Left ventricle myocardium superior (tissue), 1 donor: Measurements from ENCODE around the gene SRCIN1. TPM values are rescaled to one million over a fixed set of nuclear protein-coding genes. Genes with fewer than 3 reads are reported as not detected.

Source experiments
- ATAC-seq: fragments of 200-7000 bp; cut with Tn5 transposase; one replicate; pipeline ENCODE4 v1.9.1; 2020; ENCODE audit warnings: mild to moderate bottlenecking, moderate library complexity
- DNase-seq: peaks from one replicate; pipeline ENCODE4 v3.0.0-alpha.2; 2020
- intact Hi-C: fragments of 100-400 bp; cut with micrococcal nuclease; formaldehyde crosslinking; loops from one replicate; pipeline ENCODE4 v1.11.0; 2022
- total RNA-seq: library from RNA; stranded (reverse); fragmentation: NEBNext Ultra II Directional; extraction: Animal tissue kit (Norgen Biotek cat#: 25700); gene quantifications from one replicate; pipeline ENCODE4 v1.2.1, GENCODE V29; 2021
- donor health status: DM: no; HTN: yes; CAD: no; lungs with severe emphysema.

Gene SRCIN1
- total RNA-seq, 1 donor from 2014 or later = 1.4 TPM

- intact Hi-C loops = loop anchor here (10.0 kb wide), 1 partner anchor 107 kb away; no protein-coding TSS in a partner anchor
- ATAC-seq = peak; percentile 94
These were observed 47.7 kb downstream of the SRCIN1 start for GRCh38 chr17:38557836-38558727.

GRCh38 chr17:38557396-38557795 lies 48.4 kb downstream of the SRCIN1 start:
- no peak for ATAC-seq
- intact Hi-C loops = loop anchor here (10.0 kb wide), 1 partner anchor 107 kb away; no protein-coding TSS in a partner anchor
- no peak for DNase-seq

More at GRCh38 chr17:38557836-38558727, 47.7 kb downstream of the SRCIN1 start:
- DNase-seq = peak; percentile 95

- DNase-seq = no peak
- ATAC-seq = no peak
- intact Hi-C loops = loop anchor here (10.0 kb wide), 1 partner anchor 109 kb away; no protein-coding TSS in a partner anchor
These were observed 49.5 kb downstream of the SRCIN1 start for GRCh38 chr17:38556239-38556638.

GRCh38 chr17:38554430-38555350 lies 51.1 kb downstream of the SRCIN1 start:
- ATAC-seq (no peak), DNase-seq (no peak)
- intact Hi-C loops = loop anchor here (10.0 kb wide), 1 partner anchor 110 kb away; no protein-coding TSS in a partner anchor

GRCh38 chr17:38552343-38552742 lies 53.4 kb downstream of the SRCIN1 start:
- intact Hi-C loops = loop anchor here (10.0 kb wide), 1 partner anchor 112 kb away; no protein-coding TSS in a partner anchor
- DNase-seq (no peak), ATAC-seq (no peak)

GRCh38 chr17:38551121-38551520 lies 54.6 kb downstream of the SRCIN1 start:
- no peak for ATAC-seq
- DNase-seq = no peak
- intact Hi-C loops = loop anchor here (10.0 kb wide), 1 partner anchor 114 kb away; no protein-coding TSS in a partner anchor

GRCh38 chr17:38550661-38551060 lies 55.1 kb downstream of the SRCIN1 start:
- intact Hi-C loops = loop anchor here (10.0 kb wide), 1 partner anchor 114 kb away; no protein-coding TSS in a partner anchor
- peak; percentile 91 for ATAC-seq

GRCh38 chr17:38549285-38549684 lies 56.5 kb downstream of the SRCIN1 start:
- no peak for ATAC-seq
- no peak for DNase-seq
- intact Hi-C loops = no loop called here

More at GRCh38 chr17:38550661-38551060, 55.1 kb downstream of the SRCIN1 start:
- peak; percentile 60 for DNase-seq

- no peak for DNase-seq
- no peak for ATAC-seq
- intact Hi-C loops = no loop called here
These were observed 58.3 kb downstream of the SRCIN1 start for GRCh38 chr17:38547444-38547843.

- DNase-seq (no peak), ATAC-seq (no peak)
- intact Hi-C loops = no loop called here
These were observed 59.4 kb downstream of the SRCIN1 start for GRCh38 chr17:38546396-38546795.

GRCh38 chr17:38545531-38546225 lies 60.1 kb downstream of the SRCIN1 start:
- intact Hi-C loops = no loop called here
- ATAC-seq = no peak
- no peak for DNase-seq

GRCh38 chr17:38544839-38545209 lies 60.9 kb downstream of the SRCIN1 start:
- ATAC-seq (no peak), DNase-seq (no peak)
- intact Hi-C loops = no loop called here

GRCh38 chr17:38544175-38544838 lies 61.4 kb downstream of the SRCIN1 start:
- ATAC-seq = no peak
- no peak for DNase-seq
- intact Hi-C loops = no loop called here

- intact Hi-C loops = no loop called here
- ATAC-seq = no peak
- no peak for DNase-seq
These were observed 62.2 kb downstream of the SRCIN1 start for GRCh38 chr17:38543403-38544174.

GRCh38 chr17:38542286-38542685 lies 63.5 kb downstream of the SRCIN1 start:
- intact Hi-C loops = no loop called here

GRCh38 chr17:38541281-38541680 lies 64.5 kb downstream of the SRCIN1 start:
- ATAC-seq (no peak), DNase-seq (no peak)
- intact Hi-C loops = no loop called here

More at GRCh38 chr17:38542286-38542685, 63.5 kb downstream of the SRCIN1 start:
- DNase-seq (no peak), ATAC-seq (no peak)

GRCh38 chr17:38540514-38541045 lies 65.2 kb downstream of the SRCIN1 start:
- intact Hi-C loops = no loop called here
- ATAC-seq = no peak

More at GRCh38 chr17:38540514-38541045, 65.2 kb downstream of the SRCIN1 start:
- DNase-seq = no peak
